Measurements from ENCODE around the gene CDAN1.

DNA sequence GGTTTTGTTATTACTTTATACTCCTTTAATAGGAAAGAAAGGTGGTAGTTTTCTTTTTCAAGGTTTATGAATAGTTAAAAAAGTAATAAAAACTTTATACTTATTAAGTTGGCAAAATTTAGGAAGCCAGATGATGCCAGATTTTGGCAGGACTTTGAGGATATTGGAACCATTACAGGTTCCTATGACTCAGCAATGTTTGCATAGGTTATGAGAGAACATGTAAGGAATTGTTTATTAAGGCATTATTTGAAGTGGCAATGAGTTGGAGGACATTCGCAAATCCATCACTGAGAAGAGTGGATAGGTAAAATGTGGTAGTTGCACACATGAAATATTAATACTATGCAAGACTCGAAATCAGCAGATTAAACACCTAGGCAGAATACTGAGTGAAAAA is 29.9 kb downstream of the CDAN1 start:
- TF ChIP-seq ESRRG (CRISPR knock-in tag; IDR thresholded peaks at IDR 0.05) (no peak), ZFP3 (CRISPR knock-in tag; IDR thresholded peaks at IDR 0.05) (no peak)
